NK-92 (cell line): ENCODE measurements around the gene CAMK2B.

Experiments used
- DNase-seq: peaks from one replicate; lab custom pipeline; 2025; ENCODE audit not compliant: unreplicated experiment; lab: John Stamatoyannopoulos, UW

Gene CAMK2B

DNA sequence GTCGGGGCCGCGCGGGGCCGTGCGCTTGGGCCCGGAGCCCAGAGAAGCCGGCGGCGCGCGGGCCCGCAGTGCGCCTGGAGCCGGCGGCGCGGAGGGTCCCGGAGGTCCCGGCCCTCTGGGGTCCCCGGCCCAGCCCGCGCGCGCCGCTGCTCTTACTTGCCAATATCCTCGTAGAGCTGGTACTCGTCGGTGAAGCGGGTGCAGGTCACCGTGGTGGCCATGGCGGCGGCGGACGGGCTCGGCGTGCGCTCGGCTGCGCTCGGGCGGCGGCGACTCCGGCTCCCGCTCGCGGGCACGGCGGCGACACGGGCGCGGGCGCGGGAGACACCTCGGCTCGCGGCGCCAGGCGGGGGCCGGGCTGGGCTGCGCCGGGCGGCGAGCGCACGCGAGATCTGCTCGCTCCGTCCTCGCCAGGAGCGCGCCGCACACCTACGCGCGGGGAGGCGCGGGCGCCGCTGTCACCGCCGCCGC, at the start of gene CAMK2B:
TSS of gene CAMK2B (minus strand) at position 394 of the 471 bp plus-strand sequence. CDS start at position 221, 173 bp downstream.
- DNase-seq: no peak

DNA sequence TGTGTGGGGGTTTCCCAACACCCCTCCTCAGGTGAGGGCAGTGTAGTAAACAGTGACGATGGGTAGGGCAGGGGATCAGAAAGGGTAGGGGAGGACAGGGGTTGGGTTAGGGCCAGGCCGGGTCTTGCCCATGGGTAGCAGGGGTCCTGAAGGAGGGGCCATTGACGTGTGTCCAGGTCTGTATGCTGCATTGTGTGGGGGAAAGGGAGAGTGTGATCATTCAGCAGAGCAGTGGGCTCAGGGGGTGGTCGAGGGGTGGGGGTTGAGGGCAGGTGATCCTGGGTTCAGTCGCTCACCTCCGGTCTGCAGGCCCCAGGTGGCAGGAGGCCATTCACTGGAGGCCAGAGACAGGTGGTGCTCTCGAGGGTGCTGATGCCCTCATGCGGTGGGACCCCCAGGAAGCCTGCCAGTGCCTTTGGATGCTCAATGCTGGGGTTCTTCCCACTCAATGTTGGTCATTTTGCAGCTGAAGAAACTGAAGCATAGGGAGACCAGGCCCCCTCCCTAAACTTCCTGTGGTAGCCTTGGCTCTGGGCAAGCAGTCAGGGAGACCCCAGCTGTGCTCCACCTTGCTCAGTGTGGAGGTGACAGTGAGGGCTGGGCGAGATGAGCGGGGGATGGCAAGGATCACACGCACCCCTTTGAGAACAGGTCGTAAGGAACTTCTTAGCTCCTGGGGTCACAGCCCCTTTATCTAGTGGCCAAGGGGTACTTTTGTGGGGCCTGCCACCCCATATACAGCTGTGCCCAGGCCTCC, 48.8 kb upstream of the CAMK2B start:
- no peak for DNase-seq

DNA sequence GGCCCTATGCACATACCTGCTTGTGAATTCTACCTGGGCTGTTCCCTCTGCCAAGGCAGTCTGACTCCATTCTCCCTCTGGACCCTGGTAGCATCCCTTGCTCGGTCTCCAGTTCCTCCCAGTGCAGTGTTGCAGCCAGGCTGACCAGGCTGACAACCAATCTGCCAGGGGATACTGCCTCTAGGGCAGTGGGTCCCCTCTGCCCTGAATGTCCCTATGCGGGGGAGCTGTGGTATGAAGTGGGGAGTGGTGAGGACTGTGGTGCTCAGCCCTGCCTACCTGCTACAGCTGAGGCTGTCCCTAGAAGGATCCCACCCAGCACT, 48.0 kb upstream of the CAMK2B start:
- DNase-seq: no peak

DNA sequence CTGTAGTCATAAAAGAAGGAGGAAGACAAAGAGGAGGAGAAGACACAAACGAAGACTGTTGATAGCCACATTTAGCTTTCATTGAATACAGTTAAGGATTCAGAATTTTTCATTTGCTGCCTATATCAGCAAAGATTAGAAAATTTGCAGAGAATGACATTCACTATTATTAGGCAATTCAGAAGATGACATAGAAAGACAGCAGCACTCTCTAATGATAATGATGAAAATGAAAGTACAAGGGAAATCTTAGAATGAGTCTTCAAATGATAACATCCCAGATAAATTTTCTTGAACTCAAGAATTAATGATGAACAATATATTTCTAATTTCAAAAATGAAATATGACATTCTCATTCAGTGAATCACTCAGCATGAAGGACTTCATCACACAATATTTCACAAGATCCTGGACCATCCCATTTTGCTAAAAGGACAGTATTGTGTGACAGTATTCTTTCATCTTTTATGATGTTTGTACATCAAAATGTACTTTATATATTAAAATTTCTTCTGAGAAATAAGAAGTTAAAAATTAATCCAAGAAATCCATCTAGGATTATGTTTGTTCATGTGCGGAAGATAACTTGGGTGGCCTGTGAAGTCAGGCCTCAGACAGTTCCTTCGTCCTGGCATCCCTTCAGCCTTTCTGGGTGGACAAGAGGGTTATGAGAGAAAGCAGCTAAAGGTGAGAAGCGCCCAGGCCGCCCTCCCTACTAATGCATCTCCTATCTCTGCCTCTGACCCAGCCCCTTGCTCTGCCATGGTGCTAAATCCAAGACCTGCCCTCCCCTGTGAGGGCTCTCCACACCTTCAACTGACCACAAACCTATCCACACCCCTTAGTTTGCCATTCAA, 47.4 kb upstream of the CAMK2B start:
- no peak for DNase-seq

DNA sequence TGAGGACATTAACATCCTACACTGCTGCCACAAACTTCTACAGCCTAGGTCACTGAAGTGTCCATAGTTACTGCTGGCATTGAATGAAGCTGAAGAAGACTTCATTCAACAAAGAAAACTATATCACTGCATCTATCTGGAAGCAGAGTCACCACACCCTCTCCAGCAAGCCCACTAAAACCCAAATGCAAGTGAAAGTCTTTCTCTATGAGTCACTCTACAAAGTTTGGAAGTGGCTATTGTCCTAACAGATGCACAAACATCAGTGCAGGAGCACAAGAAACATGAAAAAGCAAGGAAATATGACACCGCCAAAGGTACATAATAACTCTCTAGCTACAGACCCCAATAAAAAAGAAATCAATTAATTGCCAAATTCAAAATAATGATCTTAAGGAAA, 43.5 kb upstream of the CAMK2B start:
- DNase-seq: no peak

DNA sequence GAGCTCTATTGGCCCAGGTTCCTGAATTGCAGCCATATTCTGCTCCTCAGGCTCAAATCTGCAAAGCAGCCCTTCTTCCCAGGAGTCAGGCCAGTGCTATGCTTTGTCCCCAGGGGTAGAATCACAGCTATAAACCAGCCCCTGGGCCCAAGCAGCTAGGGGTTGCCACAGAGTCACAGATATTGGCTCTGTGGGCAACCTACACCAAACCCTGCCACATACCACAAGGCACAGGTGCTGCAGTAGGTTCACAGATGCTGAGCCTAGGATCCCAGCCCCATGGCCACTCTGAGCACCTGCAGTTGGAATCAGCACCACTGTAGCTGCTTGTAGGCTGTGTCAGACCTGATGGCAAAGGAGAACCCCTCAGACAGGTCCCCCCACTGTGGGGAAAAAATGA, 43.1 kb upstream of the CAMK2B start:
- DNase-seq: no peak

DNA sequence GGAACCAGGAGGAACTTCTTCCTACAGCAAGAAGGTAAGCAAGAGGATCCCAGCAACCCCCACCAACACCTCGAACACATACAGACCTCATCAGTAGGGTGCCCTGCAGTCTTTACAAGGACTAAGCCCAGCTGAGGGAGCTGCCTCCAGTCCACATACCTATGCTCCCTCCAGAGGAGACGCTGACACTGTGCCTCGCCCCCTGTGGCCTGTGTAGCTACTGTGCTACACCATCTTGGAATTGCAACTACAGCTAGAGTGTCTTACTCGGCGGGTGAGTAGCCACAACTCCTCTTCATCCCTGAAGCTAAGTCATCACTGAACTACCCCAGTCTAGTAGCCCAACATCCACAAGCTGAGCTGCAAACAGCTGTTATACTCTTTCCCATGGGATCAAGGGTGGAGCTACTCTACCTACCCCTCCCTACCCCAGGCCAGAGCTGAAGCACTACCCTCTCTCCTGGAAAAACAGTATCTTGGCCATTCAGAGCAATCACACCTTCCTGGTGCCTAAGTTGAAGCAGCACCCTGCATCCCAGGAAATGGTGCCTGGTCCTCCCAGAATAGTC, 42.2 kb upstream of the CAMK2B start:
- no peak for DNase-seq

DNA sequence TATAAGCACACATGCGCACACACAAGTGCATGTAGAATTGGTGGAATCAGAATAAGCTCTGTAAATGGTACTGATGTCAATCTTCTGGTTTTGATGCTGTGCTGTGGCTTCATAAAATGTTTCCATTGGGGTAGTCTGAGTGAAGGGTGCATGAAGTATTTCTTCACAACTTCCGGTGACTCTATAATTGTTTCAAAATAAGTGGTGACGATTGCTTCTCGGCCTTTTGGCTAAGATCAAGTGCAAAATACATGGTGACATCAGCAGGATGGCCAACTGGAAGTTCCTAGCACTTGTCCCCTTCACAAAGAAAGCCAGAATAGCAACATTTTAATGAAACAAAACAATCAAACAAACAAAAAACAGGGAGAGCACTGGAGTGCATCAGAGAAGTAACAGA, 41.6 kb upstream of the CAMK2B start:
- no peak for DNase-seq

DNA sequence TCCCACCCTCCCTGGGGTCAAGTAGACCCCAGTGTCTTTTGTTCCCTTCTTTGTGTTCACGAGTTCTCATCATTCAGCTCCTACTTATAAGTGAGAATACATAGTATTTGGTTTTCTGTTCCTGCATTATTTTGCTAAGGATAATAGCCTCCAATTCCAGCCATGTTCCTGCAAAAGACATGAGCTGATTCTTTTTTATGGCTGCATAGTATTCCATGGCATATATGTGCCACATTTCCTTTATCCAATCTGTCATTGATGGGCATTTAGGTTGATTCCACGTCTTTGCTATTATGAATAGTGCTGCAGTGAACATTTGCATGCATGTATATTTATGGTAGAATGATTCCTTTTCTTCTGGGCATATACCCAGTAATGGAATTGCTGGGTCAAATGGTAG, 28.3 kb upstream of the CAMK2B start:
- no peak for DNase-seq

DNA sequence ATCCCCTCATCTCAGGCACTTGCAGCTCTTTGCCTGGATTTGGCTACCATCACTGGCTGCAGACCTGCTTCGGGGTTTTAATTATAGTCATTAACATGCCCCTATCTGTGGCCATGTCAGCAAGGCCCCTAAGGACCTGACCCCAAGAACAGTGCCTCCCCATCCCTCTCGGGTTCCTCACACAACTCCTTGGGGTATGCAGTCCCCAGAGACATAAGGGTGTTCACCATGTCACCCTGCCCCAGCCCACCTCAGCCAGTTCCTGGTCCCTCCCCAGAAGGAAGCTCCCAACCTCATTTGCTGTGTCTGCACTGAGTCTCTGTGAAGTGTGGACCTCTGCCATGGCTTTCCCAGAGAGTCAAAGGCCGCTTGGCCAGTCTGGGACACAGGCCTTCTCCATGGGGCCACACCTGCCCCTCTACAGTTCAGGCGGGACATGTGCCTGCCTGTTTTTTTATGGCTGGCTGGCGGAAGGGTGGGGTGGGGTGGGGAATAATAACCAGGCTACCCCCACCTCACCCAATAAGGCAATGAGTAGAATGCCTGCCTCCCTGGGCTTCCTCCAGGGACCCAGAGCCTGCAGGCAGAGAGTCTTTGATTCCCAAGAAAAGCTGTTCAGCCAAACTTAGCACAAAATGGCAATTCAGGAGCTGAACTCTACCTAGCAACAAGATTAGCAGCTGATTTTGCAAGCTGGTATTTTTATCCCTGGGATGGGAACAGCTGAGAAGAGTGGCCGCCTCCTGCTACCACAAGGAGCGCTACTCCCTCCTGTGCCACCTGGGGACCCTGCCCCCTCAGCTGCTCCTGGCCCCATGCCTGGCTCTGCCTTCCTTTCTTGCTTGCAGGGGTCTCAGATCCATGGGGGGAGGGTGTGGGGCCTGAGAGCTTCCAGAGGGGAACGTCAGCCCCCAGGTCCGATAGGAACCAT, 23.7 kb upstream of the CAMK2B start:
- no peak for DNase-seq

DNA sequence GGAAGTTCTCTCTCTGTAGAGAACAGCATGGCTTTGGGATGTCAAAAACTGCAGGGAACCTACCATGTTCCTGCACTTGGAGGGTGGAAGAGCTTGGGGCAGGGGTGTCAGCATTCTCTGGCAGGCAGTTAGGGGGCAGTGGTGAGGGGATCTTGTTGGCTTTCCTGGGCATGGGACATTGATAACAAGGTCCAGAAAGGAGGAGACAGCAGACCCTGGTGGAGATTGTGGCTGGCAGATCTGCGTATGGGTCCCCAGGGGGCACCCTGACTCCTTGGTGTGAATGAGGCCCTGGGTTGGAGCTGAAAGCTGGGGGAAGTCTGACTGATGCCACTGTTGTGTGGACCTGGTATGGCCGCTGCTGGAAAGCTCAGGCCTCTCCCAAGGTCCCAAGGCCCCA, 22.9 kb upstream of the CAMK2B start:
- DNase-seq: no peak

DNA sequence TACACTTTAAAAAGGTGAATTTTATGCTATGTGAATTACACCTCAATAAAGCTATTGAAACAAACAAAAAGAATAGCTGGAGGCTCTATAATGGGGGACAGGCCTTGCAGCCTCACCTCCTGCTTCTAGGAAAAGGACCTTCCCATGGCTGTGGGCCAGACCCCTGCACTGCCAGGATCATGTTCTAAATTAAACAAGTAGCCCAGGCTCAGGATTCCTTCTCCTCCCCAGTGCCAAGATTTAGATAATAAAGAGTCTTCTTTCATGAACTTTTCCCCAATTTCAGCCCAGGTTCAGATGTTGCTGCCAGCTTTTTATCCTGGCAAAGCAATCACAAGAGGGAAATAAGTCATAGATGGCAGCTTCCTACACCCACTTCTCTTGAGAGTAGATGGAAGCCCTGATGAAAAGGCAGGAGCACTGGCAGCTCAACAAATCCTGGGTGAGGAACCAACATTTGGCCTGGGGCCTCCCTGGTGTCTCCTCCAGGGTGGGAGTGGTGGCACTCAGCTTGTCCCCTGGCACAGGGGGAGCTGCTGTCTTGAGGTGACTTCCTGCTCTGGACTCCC, 22.2 kb upstream of the CAMK2B start:
- no peak for DNase-seq

DNA sequence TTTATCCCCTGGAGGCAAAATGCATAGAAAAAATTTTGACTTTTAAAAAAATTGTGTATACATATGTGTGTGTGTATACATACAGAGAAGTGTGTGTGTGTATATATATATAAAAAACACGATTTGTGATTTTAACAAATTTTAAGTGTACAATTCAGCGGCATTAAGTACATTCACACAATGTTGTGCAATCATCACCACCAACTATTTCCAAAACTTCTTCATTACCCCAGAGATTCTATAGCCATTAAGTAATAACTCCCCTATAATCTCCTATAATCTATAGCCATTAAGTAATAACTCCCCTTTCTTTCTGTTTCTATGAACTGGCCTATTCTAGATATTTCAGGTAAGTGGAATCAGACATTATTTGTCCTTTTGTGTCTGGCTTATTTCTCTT, 20.7 kb upstream of the CAMK2B start:
- no peak for DNase-seq

DNA sequence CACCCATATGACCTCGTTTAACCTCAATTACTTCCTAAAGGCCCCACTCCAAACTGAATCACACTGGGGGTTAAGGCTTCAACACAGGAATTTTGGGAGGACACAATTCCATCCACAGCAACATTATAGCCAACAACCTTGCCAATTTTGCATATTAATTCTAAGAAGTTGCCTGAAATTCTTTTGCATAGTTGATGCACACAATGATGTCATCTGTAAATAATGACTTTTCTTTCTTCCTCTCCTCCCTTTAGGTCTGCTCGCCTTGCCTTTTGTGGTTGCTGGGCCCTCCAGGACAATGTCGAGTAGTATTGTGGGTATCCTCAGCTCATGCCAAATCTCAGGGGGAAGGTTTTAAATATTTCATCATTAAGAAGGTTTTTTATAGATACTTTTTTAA, 16.0 kb upstream of the CAMK2B start:
- no peak for DNase-seq

DNA sequence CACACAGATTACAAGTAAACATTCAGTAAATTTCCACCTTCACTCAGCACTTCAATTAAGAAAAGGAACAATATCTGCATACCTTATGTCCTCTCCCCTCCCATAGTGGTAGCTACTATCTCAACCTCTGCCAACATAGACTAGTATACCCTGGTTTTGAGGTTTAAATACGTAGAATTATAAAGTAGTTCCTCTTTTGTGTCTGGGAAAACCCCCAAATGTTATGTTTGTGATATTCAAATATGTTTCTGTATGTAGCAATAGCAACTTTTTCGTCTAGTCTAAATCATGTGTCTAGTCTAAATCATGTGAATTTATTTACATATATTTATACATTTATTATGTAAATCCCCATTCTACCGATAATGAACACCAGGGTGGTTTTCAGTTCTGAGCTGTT, 13.2 kb upstream of the CAMK2B start:
- no peak for DNase-seq

DNA sequence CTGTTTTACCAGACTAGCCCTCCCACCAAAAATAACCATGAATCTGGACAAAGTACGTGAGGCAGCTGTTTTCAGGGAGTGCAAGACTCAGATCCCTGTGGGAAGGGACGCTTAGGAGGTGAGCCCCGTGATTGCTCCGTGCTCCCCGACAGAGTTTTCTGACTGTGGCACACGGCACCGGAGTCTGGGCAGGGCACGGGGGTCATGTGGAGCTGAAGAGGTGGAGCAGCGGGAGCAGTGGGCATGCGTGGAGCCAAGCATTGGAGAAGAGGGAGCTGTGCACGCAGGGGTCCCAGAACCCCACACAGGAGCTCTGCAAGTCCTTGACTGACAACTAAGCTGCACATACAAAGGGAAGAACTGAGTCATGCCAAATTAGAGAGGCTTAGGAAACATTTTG, 11.1 kb upstream of the CAMK2B start:
- no peak for DNase-seq

DNA sequence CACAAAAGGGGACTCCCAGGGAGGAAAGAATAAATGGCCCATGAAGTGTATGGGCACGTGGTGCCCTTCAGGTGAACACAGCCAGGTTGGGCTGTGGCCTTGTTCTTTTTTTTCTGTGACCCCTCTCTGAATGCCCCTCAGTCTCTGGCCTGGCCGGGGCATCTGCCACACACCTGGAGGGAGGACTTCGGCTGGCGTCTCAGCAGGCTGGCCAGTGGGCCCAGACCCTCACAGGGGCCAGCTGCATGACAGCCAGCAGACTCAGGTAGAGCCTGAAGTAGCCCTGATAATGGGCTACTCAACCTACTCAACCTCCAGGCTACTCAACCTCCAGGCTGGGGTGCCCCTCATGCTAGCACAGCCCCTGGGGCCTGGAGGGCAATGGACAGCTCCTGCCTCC, 9.8 kb upstream of the CAMK2B start:
- DNase-seq: no peak

DNA sequence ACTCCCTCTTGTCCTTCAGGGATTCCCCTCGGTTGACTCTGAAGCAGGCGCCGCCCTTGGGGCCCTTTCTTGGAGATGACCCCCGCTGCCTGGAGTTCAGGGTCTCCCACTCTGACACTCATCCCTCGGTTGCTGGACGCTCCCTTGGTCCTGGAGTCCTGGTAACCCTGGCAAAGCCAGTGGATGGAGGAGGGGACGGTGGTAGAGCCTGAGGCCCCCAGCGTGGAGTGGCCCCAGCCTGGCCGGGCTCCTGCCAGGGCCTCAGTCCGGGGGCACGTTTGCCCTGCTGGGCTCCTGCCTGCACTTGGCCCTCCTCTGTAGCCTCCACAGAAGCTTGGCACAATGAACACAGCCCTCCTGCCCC, 9.3 kb upstream of the CAMK2B start:
- no peak for DNase-seq

DNA sequence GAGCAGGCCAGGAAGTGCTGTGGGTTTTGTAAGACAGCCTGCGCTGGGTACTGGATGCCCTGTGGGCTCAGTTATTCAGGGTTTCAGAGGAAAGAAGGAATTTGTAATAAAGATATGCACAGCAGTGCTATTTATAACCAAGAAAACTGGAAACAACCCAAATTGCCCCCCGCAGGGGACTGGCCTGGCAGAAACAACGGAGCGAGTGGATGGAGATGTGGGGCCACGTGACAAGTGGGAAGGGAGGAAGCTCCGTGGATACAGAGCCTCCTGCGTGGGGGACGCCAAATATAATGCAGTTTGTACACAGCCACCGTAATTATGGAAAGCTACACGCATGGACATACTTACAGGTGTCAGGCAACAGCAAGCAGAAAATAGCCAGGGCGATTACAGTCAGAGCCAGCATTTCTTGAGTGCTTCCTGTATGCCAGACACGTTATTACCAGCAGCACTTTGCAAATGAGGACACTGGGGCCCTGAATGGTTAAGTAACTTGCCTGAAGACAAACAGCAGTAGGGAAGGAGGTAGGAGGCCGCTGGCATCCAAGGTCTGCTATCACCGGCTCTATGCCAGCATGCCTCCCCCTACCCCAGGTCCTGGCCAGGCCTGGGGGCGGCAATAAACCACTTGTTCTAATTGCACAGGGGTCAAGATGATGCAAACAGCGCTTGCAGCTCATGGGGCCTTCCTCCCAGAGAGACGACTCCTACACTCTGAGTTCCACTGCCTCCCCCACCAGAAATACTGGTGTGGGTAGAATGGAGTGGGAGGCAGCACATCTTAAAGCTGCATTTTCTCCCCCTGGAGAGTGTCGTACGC, 8.7 kb upstream of the CAMK2B start:
- no peak for DNase-seq

DNA sequence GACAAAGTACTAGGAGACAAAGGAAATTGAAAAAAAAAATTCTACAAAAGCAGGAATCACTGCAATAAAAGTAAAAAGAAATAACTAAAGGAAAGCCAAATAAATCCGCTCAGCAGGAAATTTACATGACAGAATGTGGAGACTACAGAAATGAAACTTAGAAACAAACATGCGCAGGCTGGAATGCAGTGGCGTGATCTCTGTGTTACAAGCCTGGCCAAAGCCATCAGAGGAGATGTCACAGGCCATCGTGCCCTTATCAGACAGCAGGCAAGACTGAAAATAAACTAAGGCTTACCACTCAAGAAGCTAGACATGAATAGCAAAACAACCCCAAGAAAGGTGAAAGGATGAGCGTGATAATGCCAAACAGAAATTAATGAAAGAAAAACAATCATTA, 6.3 kb upstream of the CAMK2B start:
- no peak for DNase-seq
